ENCODE data around the gene ZNF22. TPM values are rescaled to one million over a fixed set of nuclear protein-coding genes. Genes with fewer than 3 reads are reported as not detected.

ZNF22 gene
- total and polyA plus RNA-seq, 9 donors, result 44.3 to 57.8 (median 49.9) TPM

DNA sequence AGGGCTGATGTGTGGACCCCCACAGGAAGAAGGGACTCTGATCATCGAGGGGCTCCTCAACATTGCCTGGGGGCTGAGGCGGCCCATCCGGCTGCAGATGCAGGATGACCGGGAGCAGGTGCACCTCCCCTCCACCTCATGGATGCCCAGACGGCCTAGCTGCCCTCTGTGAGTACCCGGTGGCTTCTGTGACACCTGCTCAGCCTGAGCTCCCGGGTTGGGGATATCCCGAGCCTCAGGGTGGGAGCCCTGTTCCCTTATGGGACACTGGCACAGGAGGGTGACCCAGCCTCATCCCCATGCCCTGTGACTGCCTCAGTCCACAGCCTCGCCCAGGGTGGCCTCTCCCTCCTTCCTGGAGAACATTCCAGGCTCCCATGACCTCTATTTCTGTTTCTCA is 18.2 kb upstream of the ZNF22 start:
- peaks cover 58% of the 10 kb centered on the region for H3K4me1 ChIP-seq (ENCODE audit: control insufficient read depth, insufficient read depth, low read length)
- H3K36me3 ChIP-seq (ENCODE audit: control insufficient read depth, insufficient read depth, low read length), result peaks cover 40% of the 10 kb centered on the region
- WGBS (ENCODE audit: insufficient coverage), result 84% methylated on average over 9 of the region's 9 CpGs
- H3K9me3 ChIP-seq (replicated peaks; ENCODE audit: control insufficient read depth, low read depth, low read length), result no peaks in the 10 kb centered on the region
- H3K4me3 ChIP-seq (ENCODE audit: low read length), result no peak overlapping the region
- peak overlapping the region; percentile 62 for H3K27ac ChIP-seq (ENCODE audit: low read length)
- no peak for DNase-seq
- no peaks in the 10 kb centered on the region for H3K27me3 ChIP-seq (ENCODE audit: control insufficient read depth, insufficient read depth, low read length)

DNA sequence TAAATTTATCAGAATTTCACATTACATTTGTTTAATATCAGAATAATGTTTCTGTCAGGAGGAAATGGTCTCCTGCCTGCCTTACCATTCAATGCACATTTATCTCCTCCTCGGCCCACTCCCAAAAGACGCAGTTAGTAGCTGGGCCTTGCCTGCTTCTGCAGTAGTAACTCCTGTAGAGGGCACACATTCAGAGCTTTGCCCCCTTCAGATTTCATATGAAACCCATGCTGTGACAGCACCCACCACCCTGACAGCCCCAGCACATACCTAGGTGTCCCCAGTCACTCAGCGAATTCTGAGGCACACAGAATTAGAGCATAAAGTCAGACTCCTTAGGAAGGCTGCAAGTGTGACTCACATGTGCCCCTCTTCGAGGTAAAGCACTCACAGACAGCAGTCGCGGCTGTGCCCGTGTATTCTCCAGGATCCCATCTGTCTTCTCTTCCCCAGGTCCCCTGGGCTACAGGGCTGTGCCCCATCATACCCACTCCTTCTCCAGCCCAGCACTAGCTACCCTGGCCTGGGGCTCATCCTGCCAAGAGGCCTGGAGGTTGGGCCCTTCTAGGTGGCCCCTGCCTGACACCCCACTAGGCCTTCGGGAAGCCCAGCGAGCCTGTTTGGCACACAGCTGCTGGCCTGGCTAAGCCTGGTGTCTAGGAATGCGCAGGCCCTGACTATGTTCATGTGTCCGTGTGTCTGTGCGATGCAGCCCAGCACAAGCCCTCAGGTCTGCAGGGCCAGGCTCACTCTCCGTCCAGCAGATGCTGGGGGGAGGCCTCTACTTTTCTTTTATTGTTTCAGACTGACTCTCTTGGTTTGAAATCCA is 17.4 kb upstream of the ZNF22 start:
- DNase-seq, result no peak

GRCh38 chr10:44983895-44984278 is 16.8 kb upstream of the ZNF22 start:
- no peaks in the 10 kb centered on the region for H3K9me3 ChIP-seq (replicated peaks; ENCODE audit: control insufficient read depth, low read depth, low read length)
- peaks cover 44% of the 10 kb centered on the region for H3K36me3 ChIP-seq (ENCODE audit: control insufficient read depth, insufficient read depth, low read length)
- H3K4me1 ChIP-seq (ENCODE audit: control insufficient read depth, insufficient read depth, low read length), result peaks cover 44% of the 10 kb centered on the region
- 80% methylated on average over 10 of the region's 10 CpGs for WGBS (ENCODE audit: insufficient coverage)
- no peak overlapping the region for H3K4me3 ChIP-seq (ENCODE audit: low read length)
- DNase-seq, result no peak
- H3K27me3 ChIP-seq (ENCODE audit: control insufficient read depth, insufficient read depth, low read length), result no peaks in the 10 kb centered on the region
- H3K27ac ChIP-seq (ENCODE audit: low read length), result no peak overlapping the region

More for the DNA sequence above, 17.4 kb upstream of the ZNF22 start:
- H3K27me3 ChIP-seq (ENCODE audit: control insufficient read depth, insufficient read depth, low read length), result no peaks in the 10 kb centered on the region
- H3K36me3 ChIP-seq (ENCODE audit: control insufficient read depth, insufficient read depth, low read length), result peaks cover 40% of the 10 kb centered on the region
- no peaks in the 10 kb centered on the region for H3K9me3 ChIP-seq (replicated peaks; ENCODE audit: control insufficient read depth, low read depth, low read length)
- 81% methylated on average over 13 of the region's 13 CpGs for WGBS (ENCODE audit: insufficient coverage)
- H3K4me3 ChIP-seq (ENCODE audit: low read length), result no peak overlapping the region
- H3K27ac ChIP-seq (ENCODE audit: low read length), result no peak overlapping the region
- peaks cover 50% of the 10 kb centered on the region for H3K4me1 ChIP-seq (ENCODE audit: control insufficient read depth, insufficient read depth, low read length)

GRCh38 chr10:44984671-44985101 is 16.0 kb upstream of the ZNF22 start:
- Histone ChIP-seq H3K4me3 (ENCODE audit: low read length) (no peak overlapping the region), H3K27ac (ENCODE audit: low read length) (no peak overlapping the region), H3K27me3 (ENCODE audit: control insufficient read depth, insufficient read depth, low read length) (no peaks in the 10 kb centered on the region), H3K36me3 (ENCODE audit: control insufficient read depth, insufficient read depth, low read length) (peaks cover 48% of the 10 kb centered on the region), H3K9me3 (replicated peaks; ENCODE audit: control insufficient read depth, low read depth, low read length) (no peaks in the 10 kb centered on the region), H3K4me1 (ENCODE audit: control insufficient read depth, insufficient read depth, low read length) (peaks cover 40% of the 10 kb centered on the region)
- no peak for DNase-seq
- 94% methylated on average over 8 of the region's 15 CpGs for WGBS (ENCODE audit: insufficient coverage)

- peak overlapping the region; percentile 32 for H3K27ac ChIP-seq (ENCODE audit: low read length)
- WGBS (ENCODE audit: insufficient coverage), result 72% methylated on average over 8 of the region's 9 CpGs
- no peaks in the 10 kb centered on the region for H3K9me3 ChIP-seq (replicated peaks; ENCODE audit: control insufficient read depth, low read depth, low read length)
- no peak overlapping the region for H3K4me3 ChIP-seq (ENCODE audit: low read length)
- no peak for DNase-seq
- peaks cover 51% of the 10 kb centered on the region for H3K36me3 ChIP-seq (ENCODE audit: control insufficient read depth, insufficient read depth, low read length)
- H3K27me3 ChIP-seq (ENCODE audit: control insufficient read depth, insufficient read depth, low read length), result no peaks in the 10 kb centered on the region
- peaks cover 40% of the 10 kb centered on the region for H3K4me1 ChIP-seq (ENCODE audit: control insufficient read depth, insufficient read depth, low read length)
Measured at GRCh38 chr10:44985175-44985681, 15.5 kb upstream of the ZNF22 start.

- WGBS (ENCODE audit: insufficient coverage), result 100% methylated on average over 1 of the region's 3 CpGs
- no peak overlapping the region for H3K4me3 ChIP-seq (ENCODE audit: low read length)
- H3K27ac ChIP-seq (ENCODE audit: low read length), result peak overlapping the region; percentile 29
- DNase-seq, result no peak
- no peaks in the 10 kb centered on the region for H3K27me3 ChIP-seq (ENCODE audit: control insufficient read depth, insufficient read depth, low read length)
- H3K36me3 ChIP-seq (ENCODE audit: control insufficient read depth, insufficient read depth, low read length), result peaks cover 56% of the 10 kb centered on the region
- H3K9me3 ChIP-seq (replicated peaks; ENCODE audit: control insufficient read depth, low read depth, low read length), result no peaks in the 10 kb centered on the region
- peaks cover 38% of the 10 kb centered on the region for H3K4me1 ChIP-seq (ENCODE audit: control insufficient read depth, insufficient read depth, low read length)
Measured at GRCh38 chr10:44986179-44986578, 14.5 kb upstream of the ZNF22 start.

GRCh38 chr10:44986670-44987069 is 14.1 kb upstream of the ZNF22 start:
- Histone ChIP-seq H3K9me3 (replicated peaks; ENCODE audit: control insufficient read depth, low read depth, low read length) (no peaks in the 10 kb centered on the region), H3K4me1 (ENCODE audit: control insufficient read depth, insufficient read depth, low read length) (peaks cover 39% of the 10 kb centered on the region), H3K27me3 (ENCODE audit: control insufficient read depth, insufficient read depth, low read length) (no peaks in the 10 kb centered on the region), H3K36me3 (ENCODE audit: control insufficient read depth, insufficient read depth, low read length) (peaks cover 61% of the 10 kb centered on the region), H3K4me3 (ENCODE audit: low read length) (no peak overlapping the region), H3K27ac (ENCODE audit: low read length) (peak overlapping the region; percentile 38)
- 55% methylated on average over 1 of the region's 3 CpGs for WGBS (ENCODE audit: insufficient coverage)
- peak; percentile 77 for DNase-seq

DNA sequence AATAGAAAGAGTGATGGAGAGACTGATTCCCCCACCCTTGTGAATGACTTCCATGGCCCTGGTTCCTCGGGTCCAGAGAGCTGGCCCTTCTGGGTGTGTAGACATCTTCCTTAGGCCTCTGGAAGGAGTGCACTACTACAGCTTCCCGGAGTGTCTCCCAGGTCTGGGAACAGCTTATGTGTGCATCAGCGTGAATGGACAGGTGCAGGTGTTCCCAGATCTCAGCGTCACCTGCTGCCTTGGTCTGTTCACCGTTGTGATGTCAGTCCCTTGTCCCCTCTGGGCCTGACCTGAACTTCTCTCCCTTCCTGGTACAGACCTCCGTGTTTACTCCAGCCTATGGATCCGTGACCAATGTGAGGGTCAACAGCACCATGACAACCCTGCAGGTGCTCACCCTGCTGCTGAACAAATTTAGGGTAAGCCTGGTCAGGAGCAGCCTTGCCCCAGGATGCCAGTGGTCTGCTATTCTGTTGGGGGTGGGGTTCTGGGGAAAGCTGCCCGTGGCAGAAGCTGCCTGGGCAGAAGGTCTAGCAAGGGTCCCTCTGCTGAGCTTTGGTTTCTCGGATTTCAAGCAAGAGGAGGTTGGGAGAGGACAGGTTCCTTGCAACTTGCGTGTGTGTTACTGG is 11.7 kb upstream of the ZNF22 start:
- Histone ChIP-seq H3K4me1 (ENCODE audit: control insufficient read depth, insufficient read depth, low read length) (peaks cover 34% of the 10 kb centered on the region), H3K27me3 (ENCODE audit: control insufficient read depth, insufficient read depth, low read length) (no peaks in the 10 kb centered on the region), H3K9me3 (replicated peaks; ENCODE audit: control insufficient read depth, low read depth, low read length) (no peaks in the 10 kb centered on the region), H3K4me3 (ENCODE audit: low read length) (no peak overlapping the region), H3K27ac (ENCODE audit: low read length) (no peak overlapping the region), H3K36me3 (ENCODE audit: control insufficient read depth, insufficient read depth, low read length) (peaks cover 66% of the 10 kb centered on the region)
- WGBS (ENCODE audit: insufficient coverage), result 84% methylated on average over 6 of the region's 10 CpGs
- DNase-seq, result no peak

GRCh38 chr10:44989597-44990301 is 11.0 kb upstream of the ZNF22 start:
- Histone ChIP-seq H3K36me3 (ENCODE audit: control insufficient read depth, insufficient read depth, low read length) (peaks cover 59% of the 10 kb centered on the region), H3K4me3 (ENCODE audit: low read length) (no peak overlapping the region), H3K27me3 (ENCODE audit: control insufficient read depth, insufficient read depth, low read length) (no peaks in the 10 kb centered on the region), H3K4me1 (ENCODE audit: control insufficient read depth, insufficient read depth, low read length) (peaks cover 34% of the 10 kb centered on the region), H3K27ac (ENCODE audit: low read length) (no peak overlapping the region), H3K9me3 (replicated peaks; ENCODE audit: control insufficient read depth, low read depth, low read length) (no peaks in the 10 kb centered on the region)
- no peak for DNase-seq
- 81% methylated on average over 5 of the region's 14 CpGs for WGBS (ENCODE audit: insufficient coverage)

GRCh38 chr10:44990302-44990655 is 10.4 kb upstream of the ZNF22 start:
- no peak overlapping the region for H3K27ac ChIP-seq (ENCODE audit: low read length)
- peaks cover 38% of the 10 kb centered on the region for H3K4me1 ChIP-seq (ENCODE audit: control insufficient read depth, insufficient read depth, low read length)
- DNase-seq, result no peak

More at GRCh38 chr10:44990302-44990655, 10.4 kb upstream of the ZNF22 start:
- H3K27me3 ChIP-seq (ENCODE audit: control insufficient read depth, insufficient read depth, low read length), result no peaks in the 10 kb centered on the region
- peaks cover 54% of the 10 kb centered on the region for H3K36me3 ChIP-seq (ENCODE audit: control insufficient read depth, insufficient read depth, low read length)
- no peak overlapping the region for H3K4me3 ChIP-seq (ENCODE audit: low read length)
- H3K9me3 ChIP-seq (replicated peaks; ENCODE audit: control insufficient read depth, low read depth, low read length), result no peaks in the 10 kb centered on the region
- 23% methylated on average over 5 of the region's 8 CpGs for WGBS (ENCODE audit: insufficient coverage)
